Gastrocnemius medialis (tissue), 4 donors: ENCODE data around the gene ISG15. TPM values are rescaled to one million over a fixed set of nuclear protein-coding genes. Genes with fewer than 3 reads are reported as not detected.

Source experiments
- ATAC-seq, 2 donors: fragments of 150-250 bp; one replicate each; pipeline ENCODE4 v1.9.1; 2016
- DNase-seq, 2 donors: peaks; one replicate each; pipeline ENCODE4 v3.0.0-alpha.2; 2019
- H3K27ac ChIP-seq, 4 donors: fragments of 200-600 bp; sonication (generic); 1 replicate in 1 of 4; 2 replicates in 3 of 4; pipeline ENCODE4 v1.5.1; 2016 to 2018; ENCODE audit warnings: mild to moderate bottlenecking in 2 of 4, moderate library complexity in 1 of 4
- H3K27me3 ChIP-seq, 3 donors: fragments of 200-600 bp; sonication (generic) in 2 of 3; 1 replicate in 1 of 3; 2 replicates in 2 of 3; pipeline versions ENCODE4 v1.5.1 to v1.6.0; 2016 to 2019; ENCODE audit warnings: mild to moderate bottlenecking in 1 of 3, moderate library complexity in 1 of 3
- H3K36me3 ChIP-seq, 2 donors: fragments of 200-600 bp; sonication (generic) in 1 of 2; one replicate each; pipeline ENCODE4 v1.5.1; 2017 to 2018
- H3K4me1 ChIP-seq, 2 donors: fragments of 200-600 bp; sonication (generic) in 1 of 2; one replicate each; pipeline ENCODE4 v1.5.1; 2016 to 2017; ENCODE audit warnings: mild to moderate bottlenecking in 2 of 2
- H3K4me3 ChIP-seq, 4 donors: fragments of 200-600 bp; sonication (generic) in 3 of 4; 1 replicate in 1 of 4; 2 replicates in 3 of 4; pipeline ENCODE4 v1.5.1; 2016 to 2019; ENCODE audit warnings: mild to moderate bottlenecking in 2 of 4
- H3K9me3 ChIP-seq, 3 donors: fragments of 200-600 bp; sonication (generic) in 2 of 3; 1 replicate in 1 of 3; 2 replicates in 2 of 3; pipeline ENCODE4 v1.5.1; 2016 to 2019
- POLR2A ChIP-seq, 2 donors: fragments of 450-650 bp; IDR thresholded peaks; one replicate each; pipeline ENCODE4 v1.6.1; 2017; ENCODE audit warnings: antibody characterized with exemption in 2 of 2, mild to moderate bottlenecking in 2 of 2, moderate library complexity in 2 of 2
- in situ Hi-C, 4 donors: fragments of 200-750 bp; cut with MboI; loops; one replicate each; pipeline versions ENCODE4 v1.15.0 to v1.8.0; 2017; ENCODE audit warnings: low sequenced_read_pairs in 4 of 4
- intact Hi-C: fragments of 100-400 bp; cut with DNase I; formaldehyde crosslinking; loops from one replicate; pipeline ENCODE4 v1.15.1; 2023; ENCODE audit warnings: low total_unique reads
- total RNA-seq, 4 donors: library from RNA; depleted of rRNA; stranded (reverse); fragments of >200 nt; gene quantifications; one replicate each; pipeline versions ENCODE4 v1.1.0 to v1.2.3, GENCODE V29; 2016
- TF ChIP-seq, protein P1 (sequence below), 5 experiments: fragments of 450-650 bp in 3 of 5; fragments of 200-600 bp in 2 of 5; sonication (generic) in 2 of 5; IDR thresholded peaks in 4 of 5; conservative IDR thresholded peaks in 1 of 5; 1 replicate in 4 of 5; 2 replicates in 1 of 5; pipeline ENCODE4 v1.5.1; 2016 to 2019; ENCODE audit warnings: antibody characterized with exemption in 5 of 5, mild to moderate bottlenecking in 3 of 5, moderate library complexity in 3 of 5

ISG15 gene
- total RNA-seq, 4 donors from 2014 or later: 4.3 to 37.6 (median 10.2) TPM

GRCh38 chr1:973459-974292 is 39.6 kb upstream of the ISG15 start:
- Histone ChIP-seq H3K9me3 (no peaks in the 10 kb centered on the region), H3K27ac (peak overlapping the region in 2 of 4 donors; percentile 93 to 94), H3K27me3 (peaks cover 6 to 18% (median 14%) of the 10 kb centered on the region in 3 donors), H3K4me3 (no peak overlapping the region), H3K4me1 (peaks cover 5 to 41% of the 10 kb centered on the region in 2 donors), H3K36me3 (no peaks in the 10 kb centered on the region)
- in situ Hi-C loops: no loop called here
- peak in 1 of 2 donors; percentile 45 for DNase-seq
- intact Hi-C loops: no loop called here
- peak in 1 of 2 donors; percentile 1 for ATAC-seq
- no peak for TF ChIP-seq POLR2A (IDR thresholded peaks at IDR 0.05)
- TF ChIP-seq, protein P1, sequence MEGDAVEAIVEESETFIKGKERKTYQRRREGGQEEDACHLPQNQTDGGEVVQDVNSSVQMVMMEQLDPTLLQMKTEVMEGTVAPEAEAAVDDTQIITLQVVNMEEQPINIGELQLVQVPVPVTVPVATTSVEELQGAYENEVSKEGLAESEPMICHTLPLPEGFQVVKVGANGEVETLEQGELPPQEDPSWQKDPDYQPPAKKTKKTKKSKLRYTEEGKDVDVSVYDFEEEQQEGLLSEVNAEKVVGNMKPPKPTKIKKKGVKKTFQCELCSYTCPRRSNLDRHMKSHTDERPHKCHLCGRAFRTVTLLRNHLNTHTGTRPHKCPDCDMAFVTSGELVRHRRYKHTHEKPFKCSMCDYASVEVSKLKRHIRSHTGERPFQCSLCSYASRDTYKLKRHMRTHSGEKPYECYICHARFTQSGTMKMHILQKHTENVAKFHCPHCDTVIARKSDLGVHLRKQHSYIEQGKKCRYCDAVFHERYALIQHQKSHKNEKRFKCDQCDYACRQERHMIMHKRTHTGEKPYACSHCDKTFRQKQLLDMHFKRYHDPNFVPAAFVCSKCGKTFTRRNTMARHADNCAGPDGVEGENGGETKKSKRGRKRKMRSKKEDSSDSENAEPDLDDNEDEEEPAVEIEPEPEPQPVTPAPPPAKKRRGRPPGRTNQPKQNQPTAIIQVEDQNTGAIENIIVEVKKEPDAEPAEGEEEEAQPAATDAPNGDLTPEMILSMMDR (IDR thresholded peaks at IDR 0.05 in 4 of 5, conservative IDR thresholded peaks at IDR 0.05 in 1 of 5): no peak

- TF ChIP-seq, protein P1 (IDR thresholded peaks at IDR 0.05 in 4 of 5, conservative IDR thresholded peaks at IDR 0.05 in 1 of 5): no peak
- no peak for TF ChIP-seq POLR2A (IDR thresholded peaks at IDR 0.05)
- no peaks in the 10 kb centered on the region for H3K36me3 ChIP-seq
- H3K4me1 ChIP-seq: peaks cover 7 to 44% of the 10 kb centered on the region in 2 donors
- no peaks in the 10 kb centered on the region for H3K9me3 ChIP-seq
- H3K27ac ChIP-seq: peak overlapping the region in 2 of 4 donors; percentile 93 to 94
- intact Hi-C loops (no loop called here), in situ Hi-C loops (no loop called here)
- ATAC-seq (no peak), DNase-seq (no peak)
- H3K4me3 ChIP-seq: no peak overlapping the region
- peaks cover 6 to 14% (median 12%) of the 10 kb centered on the region in 3 donors for H3K27me3 ChIP-seq
Observed at GRCh38 chr1:974293-974640, 39.0 kb upstream of the ISG15 start.

DNA sequence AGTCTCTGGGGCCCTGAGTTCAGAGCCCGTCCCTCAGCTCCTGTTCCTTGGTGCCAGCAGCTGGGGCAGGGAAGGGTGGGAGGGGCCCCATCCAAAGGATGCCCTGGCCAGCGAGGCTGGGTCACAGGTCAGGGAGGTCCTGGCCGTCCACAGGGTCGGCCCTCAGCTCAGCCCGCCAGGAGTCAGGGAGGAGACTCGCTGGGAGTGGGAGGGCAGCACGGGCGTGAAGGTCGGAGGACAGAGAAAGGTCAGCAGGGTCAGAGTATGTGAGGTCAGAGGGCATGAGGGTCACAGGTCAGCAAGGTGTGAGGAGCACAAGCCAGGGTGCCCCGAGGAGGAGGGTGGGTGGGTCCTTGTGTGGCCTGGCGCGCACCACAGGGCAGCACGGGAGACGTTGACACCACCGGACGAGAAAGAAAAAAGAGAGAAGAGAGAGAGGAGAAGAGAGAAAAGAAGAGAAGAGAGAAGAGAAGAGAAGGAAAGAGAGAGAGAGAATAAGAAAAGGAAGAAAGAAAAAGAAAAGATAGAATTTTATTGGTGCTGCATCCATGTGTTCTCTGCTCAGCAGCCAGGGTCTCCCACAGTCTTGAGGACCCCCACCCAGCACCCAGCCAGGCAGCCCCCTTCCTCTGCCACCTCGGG is 38.5 kb upstream of the ISG15 start:
- in situ Hi-C loops (no loop called here), intact Hi-C loops (no loop called here)
- no peak for ATAC-seq
- peaks cover 12 to 44% of the 10 kb centered on the region in 2 donors for H3K4me1 ChIP-seq
- no peak for TF ChIP-seq POLR2A (IDR thresholded peaks at IDR 0.05)
- TF ChIP-seq, protein P1 (IDR thresholded peaks at IDR 0.05 in 4 of 5, conservative IDR thresholded peaks at IDR 0.05 in 1 of 5): no peak
- no peaks in the 10 kb centered on the region for H3K36me3 ChIP-seq
- H3K27me3 ChIP-seq: peaks cover 6 to 14% (median 12%) of the 10 kb centered on the region in 3 donors
- no peak overlapping the region for H3K4me3 ChIP-seq
- peak in 1 of 2 donors; percentile 58 for DNase-seq
- peak overlapping the region; percentile 88 to 94 (median 91) for H3K27ac ChIP-seq
- no peaks in the 10 kb centered on the region for H3K9me3 ChIP-seq

GRCh38 chr1:975365-975764 is 37.9 kb upstream of the ISG15 start:
- Histone ChIP-seq H3K27me3 (peaks cover 6 to 10% (median 8%) of the 10 kb centered on the region in 3 donors), H3K36me3 (no peaks in the 10 kb centered on the region), H3K4me3 (no peak overlapping the region), H3K9me3 (no peaks in the 10 kb centered on the region), H3K4me1 (peaks cover 12 to 44% of the 10 kb centered on the region in 2 donors), H3K27ac (peak overlapping the region; percentile 88 to 94 (median 91))
- in situ Hi-C loops (no loop called here), intact Hi-C loops (no loop called here)
- DNase-seq (peak in 1 of 2 donors; percentile 42), ATAC-seq (no peak)
- TF ChIP-seq, protein P1 (IDR thresholded peaks at IDR 0.05 in 4 of 5, conservative IDR thresholded peaks at IDR 0.05 in 1 of 5): no peak
- TF ChIP-seq POLR2A (IDR thresholded peaks at IDR 0.05): no peak
